Osteocyte (in vitro differentiated cells): Measurements from ENCODE around the gene FOXF2. TPM values are rescaled to one million over a fixed set of nuclear protein-coding genes. Genes with fewer than 3 reads are reported as not detected.

Experiments
- DNase-seq: peaks from one replicate; pipeline ENCODE4 v3.0.0; 2021; ENCODE audit warnings: mixed read lengths; ENCODE audit not compliant: unreplicated experiment; ENCODE audit errors: extremely low spot score
- H3K27ac Mint-ChIP-seq: one replicate; pipeline ENCODE4 v1.8.0; 2021; ENCODE audit warnings: mild to moderate bottlenecking, mixed read lengths; ENCODE audit not compliant: unreplicated experiment
- H3K27me3 Mint-ChIP-seq: one replicate; pipeline ENCODE4 v1.8.0; 2021; ENCODE audit warnings: mixed read lengths; ENCODE audit not compliant: unreplicated experiment
- H3K36me3 Mint-ChIP-seq: one replicate; pipeline ENCODE4 v1.8.0; 2021; ENCODE audit warnings: mixed read lengths; ENCODE audit not compliant: unreplicated experiment
- H3K4me1 Mint-ChIP-seq: one replicate; pipeline ENCODE4 v1.8.0; 2021; ENCODE audit warnings: mixed read lengths; ENCODE audit not compliant: unreplicated experiment
- H3K4me3 Mint-ChIP-seq: one replicate; pipeline ENCODE4 v1.8.0; 2021; ENCODE audit warnings: mild to moderate bottlenecking, moderate library complexity, mixed read lengths; ENCODE audit not compliant: unreplicated experiment
- H3K9me3 Mint-ChIP-seq: one replicate; pipeline ENCODE4 v1.8.0; 2021; ENCODE audit warnings: mixed read lengths; ENCODE audit not compliant: unreplicated experiment
- CTCF ChIP-seq: fragments of 200-600 bp; sonication (generic); IDR thresholded peaks from 2 replicates; pipeline ENCODE4 v1.5.0; 2021; ENCODE audit warnings: antibody characterized with exemption, mild to moderate bottlenecking, moderate library complexity
- total RNA-seq: library from RNA; stranded (reverse); gene quantifications from 2 replicates; pipeline ENCODE4 v1.2.1, GENCODE V29; 2021

The FOXF2 gene
- total RNA-seq, 1 donor from 2014 or later = 1.8 TPM

GRCh38 chr6:1415416-1416063 is 26.2 kb downstream of the FOXF2 start:
- Mint-ChIP-seq H3K27ac (no peak overlapping the region), H3K9me3 (peaks cover 2% of the 10 kb centered on the region), H3K27me3 (peaks cover 52% of the 10 kb centered on the region), H3K4me1 (no peaks in the 10 kb centered on the region), H3K36me3 (no peaks in the 10 kb centered on the region), H3K4me3 (no peak overlapping the region)
- no peak for TF ChIP-seq CTCF
- DNase-seq = no peak

GRCh38 chr6:1416191-1416760 is 26.9 kb downstream of the FOXF2 start:
- DNase-seq = no peak
- no peak overlapping the region for H3K27ac Mint-ChIP-seq
- H3K36me3 Mint-ChIP-seq = no peaks in the 10 kb centered on the region
- H3K4me1 Mint-ChIP-seq = no peaks in the 10 kb centered on the region
- H3K4me3 Mint-ChIP-seq = no peak overlapping the region
- H3K9me3 Mint-ChIP-seq = peaks cover 8% of the 10 kb centered on the region
- no peak for TF ChIP-seq CTCF
- H3K27me3 Mint-ChIP-seq = peaks cover 57% of the 10 kb centered on the region

- Mint-ChIP-seq H3K4me1 (no peaks in the 10 kb centered on the region), H3K27me3 (peaks cover 58% of the 10 kb centered on the region), H3K36me3 (no peaks in the 10 kb centered on the region), H3K4me3 (no peak overlapping the region), H3K9me3 (peaks cover 8% of the 10 kb centered on the region), H3K27ac (no peak overlapping the region)
- DNase-seq = no peak
- no peak for TF ChIP-seq CTCF
Measured at GRCh38 chr6:1416820-1417219, 27.4 kb downstream of the FOXF2 start.

GRCh38 chr6:1417718-1418117 is 28.3 kb downstream of the FOXF2 start:
- H3K27me3 Mint-ChIP-seq = peaks cover 54% of the 10 kb centered on the region
- H3K27ac Mint-ChIP-seq = no peak overlapping the region
- H3K9me3 Mint-ChIP-seq = peaks cover 8% of the 10 kb centered on the region
- no peak for DNase-seq
- no peaks in the 10 kb centered on the region for H3K36me3 Mint-ChIP-seq
- no peak for TF ChIP-seq CTCF
- H3K4me1 Mint-ChIP-seq = no peaks in the 10 kb centered on the region
- no peak overlapping the region for H3K4me3 Mint-ChIP-seq

GRCh38 chr6:1418471-1419191 is 29.3 kb downstream of the FOXF2 start:
- Mint-ChIP-seq H3K27me3 (peaks cover 48% of the 10 kb centered on the region), H3K36me3 (no peaks in the 10 kb centered on the region), H3K4me1 (no peaks in the 10 kb centered on the region), H3K4me3 (no peak overlapping the region), H3K27ac (no peak overlapping the region), H3K9me3 (peaks cover 8% of the 10 kb centered on the region)
- DNase-seq = no peak
- no peak for TF ChIP-seq CTCF
